GM23248 (cell line): ENCODE measurements around the gene SLC13A2. TPM values are rescaled to one million over a fixed set of nuclear protein-coding genes. Genes with fewer than 3 reads are reported as not detected.
A peak's percentile ranks its signal among the peaks of the same experiment; 100 is the strongest.

ENCODE experiments used
- DNase-seq: peaks from one replicate; pipeline ENCODE4 v3.0.0-alpha.2; 2015
- H2AFZ ChIP-seq: fragments of 200-600 bp; sonication (generic); 2 replicates; pipeline ENCODE4 v1.6.1; 2016; ENCODE audit warnings: antibody characterized with exemption
- H3F3A ChIP-seq: fragments of 200-600 bp; sonication (generic); 2 replicates; pipeline ENCODE4 v1.6.1; 2016; ENCODE audit warnings: mild to moderate bottlenecking, antibody characterized with exemption, mixed run types; ENCODE audit not compliant: insufficient read depth
- H3K27ac ChIP-seq: fragments of 200-600 bp; sonication (generic); 2 replicates; pipeline ENCODE4 v1.5.1; 2016; ENCODE audit warnings: mild to moderate bottlenecking
- H3K27me3 ChIP-seq: fragments of 200-600 bp; sonication (generic); replicated peaks from 2 replicates; pipeline ENCODE4 v1.6.1; 2016; ENCODE audit warnings: mild to moderate bottlenecking; ENCODE audit not compliant: insufficient read depth
- H3K36me3 ChIP-seq: fragments of 200-600 bp; sonication (generic); 2 replicates; pipeline ENCODE4 v1.6.1; 2016; ENCODE audit warnings: low read depth, mild to moderate bottlenecking
- H3K4me1 ChIP-seq: fragments of 200-600 bp; sonication (generic); 2 replicates; pipeline ENCODE4 v1.6.1; 2016; ENCODE audit warnings: mild to moderate bottlenecking; ENCODE audit not compliant: insufficient read depth
- H3K4me2 ChIP-seq: fragments of 200-600 bp; sonication (generic); one replicate; pipeline ENCODE4 v1.6.1; 2016; ENCODE audit warnings: mild to moderate bottlenecking; ENCODE audit not compliant: unreplicated experiment
- H3K4me3 ChIP-seq: fragments of 200-600 bp; sonication (generic); 2 replicates; pipeline ENCODE4 v1.5.1; 2016; ENCODE audit warnings: mild to moderate bottlenecking
- H3K79me2 ChIP-seq: fragments of 200-600 bp; sonication (generic); 2 replicates; pipeline ENCODE4 v1.6.1; 2016; ENCODE audit warnings: mild to moderate bottlenecking; ENCODE audit not compliant: insufficient read depth
- H3K9ac ChIP-seq: fragments of 200-600 bp; sonication (generic); 2 replicates; pipeline ENCODE4 v1.6.1; 2016; ENCODE audit warnings: mild to moderate bottlenecking
- H3K9me2 ChIP-seq: fragments of 200-600 bp; sonication (generic); 2 replicates; pipeline ENCODE4 v1.6.1; 2016; ENCODE audit warnings: mixed run types, mild to moderate bottlenecking, moderate library complexity; ENCODE audit not compliant: insufficient read depth
- H3K9me3 ChIP-seq: fragments of 200-600 bp; sonication (generic); one replicate; pipeline ENCODE4 v1.6.1; 2017; ENCODE audit warnings: low read depth
- H4K20me1 ChIP-seq: fragments of 200-600 bp; sonication (generic); 2 replicates; pipeline ENCODE4 v1.6.0; 2016; ENCODE audit not compliant: insufficient read depth
- EZH2 ChIP-seq: fragments of 200-600 bp; sonication (generic); IDR thresholded peaks from 2 replicates; pipeline ENCODE4 v1.6.1; 2018; ENCODE audit warnings: antibody characterized with exemption, mild to moderate bottlenecking; ENCODE audit not compliant: insufficient read depth, poor library complexity, severe bottlenecking
- EZH2phosphoT487 ChIP-seq: fragments of 200-600 bp; sonication (generic); IDR thresholded peaks from 2 replicates; pipeline ENCODE4 v1.6.1; 2018; ENCODE audit warnings: antibody characterized with exemption, moderate library complexity, mild to moderate bottlenecking, low read depth; ENCODE audit not compliant: insufficient read depth
- WGBS, 2 experiments: methylation state at CpG; one replicate each; pipeline ENCODE4 v1.1.6; 2015 to 2017; ENCODE audit warnings: low lambda C conversion rate in 2 of 2, low coverage in 1 of 2; ENCODE audit errors: missing lambda C conversion rate in 2 of 2; 5-methylcytosine and 5-hydroxymethylcytosine counted together
- in situ Hi-C: fragments of 300-500 bp; cut with MboI; formaldehyde crosslinking; loops from 2 replicates; pipeline ENCODE4 v1.15.0; 2020
- polyA plus RNA-seq: library from polyadenylated mRNA; unstranded; fragments of >200 nt; fragmentation: Nextera tagmentation; extraction: Ambion mirVana; gene quantifications from 2 replicates; pipeline ENCODE4 v1.2.1, GENCODE V29; 2016
- total RNA-seq: library from RNA; depleted of rRNA; stranded (reverse); fragments of >200 nt; shearing (Covaris generic); gene quantifications from 2 replicates; pipeline ENCODE4 v1.2.3, GENCODE V29; 2014

Gene SLC13A2
- total and polyA plus RNA-seq, 2 experiments from 2014 or later: not detected

GRCh38 chr17:28523186-28523585, 49.7 kb downstream of the SLC13A2 start:
- no peak for DNase-seq
- Histone ChIP-seq H3K36me3 (no peaks in the 10 kb centered on the region), H3K27ac (no peak overlapping the region), H3K4me3 (no peak overlapping the region), H3K79me2 (no peaks in the 10 kb centered on the region), H4K20me1 (no peaks in the 10 kb centered on the region), H3K4me2 (no peak overlapping the region), H3K9ac (no peak overlapping the region), H3F3A (no peaks in the 10 kb centered on the region), H2AFZ (no peak overlapping the region), H3K9me3 (no peaks in the 10 kb centered on the region), H3K9me2 (no peaks in the 10 kb centered on the region), H3K27me3 (no peaks in the 10 kb centered on the region), H3K4me1 (peaks cover 13% of the 10 kb centered on the region)
- TF ChIP-seq EZH2phosphoT487 (no peak), EZH2 (no peak)
- WGBS, 2 experiments: 57 to 76% methylated on average over 6 of the region's 6 CpGs
- in situ Hi-C loops: no loop called here

DNA sequence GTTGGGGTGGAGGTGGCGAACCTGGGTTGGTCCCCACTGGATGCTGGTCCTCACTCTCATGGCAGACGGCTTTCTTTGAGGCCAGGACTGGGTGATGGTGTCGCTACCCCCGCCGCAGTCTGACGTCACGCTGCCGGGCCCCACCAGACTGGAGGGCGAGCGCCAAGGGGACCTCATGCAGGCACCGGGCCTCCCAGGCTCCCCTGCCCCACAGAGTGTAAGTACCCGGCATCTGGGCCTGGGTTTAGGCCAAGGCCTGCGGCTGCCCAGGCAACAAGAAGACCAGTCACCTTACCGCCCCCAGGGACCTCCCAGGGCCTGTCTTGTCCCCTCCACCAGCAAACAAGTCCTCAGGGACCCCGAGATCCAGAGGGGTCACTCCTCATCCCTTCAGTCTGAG, 50.4 kb downstream of the SLC13A2 start:
- WGBS, 2 experiments: 70 to 71% methylated on average over 14 to 15 of the region's 15 CpGs

DNA sequence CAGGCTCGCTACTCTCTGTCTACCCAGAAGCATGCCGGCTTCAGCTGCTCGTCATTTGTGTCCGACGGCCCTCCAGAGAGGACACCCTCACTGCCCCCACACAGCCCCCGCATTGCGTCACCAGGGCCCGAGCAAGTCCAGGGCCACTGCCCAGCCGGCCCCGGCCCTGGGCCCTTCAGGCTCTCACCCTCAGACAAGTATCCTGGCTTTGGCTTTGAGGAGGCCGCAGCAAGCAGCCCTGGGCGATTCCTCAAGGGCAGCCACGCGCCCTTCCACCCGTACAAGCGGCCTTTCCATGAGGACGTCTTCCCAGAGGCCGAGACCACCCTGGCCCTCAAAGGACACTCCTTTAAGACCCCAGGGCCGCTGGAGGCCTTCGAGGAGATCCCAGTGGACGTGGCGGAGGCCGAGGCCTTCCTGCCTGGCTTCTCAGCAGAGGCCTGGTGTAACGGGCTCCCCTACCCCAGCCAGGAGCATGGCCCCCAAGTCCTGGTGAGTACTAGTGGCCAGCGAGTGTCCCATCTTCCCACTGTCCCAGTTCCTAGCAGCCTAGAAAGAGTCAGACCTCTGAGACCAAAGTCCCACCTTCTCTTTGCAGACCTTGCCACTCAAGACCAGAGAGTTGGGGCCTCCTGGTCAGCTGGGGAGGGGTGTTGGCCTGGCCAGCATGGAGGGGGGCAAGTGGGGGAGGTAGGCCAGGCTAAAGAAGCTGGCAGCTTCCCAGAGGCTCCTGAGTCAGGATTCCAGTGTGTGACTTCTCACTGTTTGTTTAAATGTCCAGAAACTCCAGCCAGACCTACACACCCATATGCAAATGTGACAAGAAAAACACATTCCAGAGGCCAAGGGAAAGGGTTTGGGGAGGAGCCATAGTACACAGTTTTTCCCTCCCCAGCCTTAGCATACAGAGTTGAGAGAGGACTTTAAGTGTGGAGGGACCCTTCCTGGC, 51.3 kb downstream of the SLC13A2 start:
- DNase-seq: peak; percentile 78
- Histone ChIP-seq H3F3A (no peaks in the 10 kb centered on the region), H3K27ac (no peak overlapping the region), H4K20me1 (no peaks in the 10 kb centered on the region), H2AFZ (no peak overlapping the region), H3K4me2 (no peak overlapping the region), H3K27me3 (no peaks in the 10 kb centered on the region), H3K79me2 (no peaks in the 10 kb centered on the region), H3K9ac (no peak overlapping the region), H3K4me1 (peaks cover 18% of the 10 kb centered on the region), H3K9me3 (no peaks in the 10 kb centered on the region), H3K36me3 (no peaks in the 10 kb centered on the region), H3K4me3 (no peak overlapping the region), H3K9me2 (no peaks in the 10 kb centered on the region)
- in situ Hi-C loops: no loop called here
- 85 to 86% methylated on average over 24 to 25 of the region's 25 CpGs for WGBS, 2 experiments
- TF ChIP-seq EZH2phosphoT487: no peak

More for the DNA sequence above, 50.4 kb downstream of the SLC13A2 start:
- no peaks in the 10 kb centered on the region for H3K27me3 ChIP-seq
- no peak overlapping the region for H3K4me2 ChIP-seq
- H3K27ac ChIP-seq: no peak overlapping the region
- peaks cover 18% of the 10 kb centered on the region for H3K4me1 ChIP-seq
- H3F3A ChIP-seq: no peaks in the 10 kb centered on the region
- no peaks in the 10 kb centered on the region for H3K9me2 ChIP-seq
- in situ Hi-C loops: no loop called here
- no peak for TF ChIP-seq EZH2phosphoT487
- TF ChIP-seq EZH2: no peak
- H3K79me2 ChIP-seq: no peaks in the 10 kb centered on the region
- H3K9ac ChIP-seq: no peak overlapping the region
- H4K20me1 ChIP-seq: no peaks in the 10 kb centered on the region
- DNase-seq: no peak
- H3K4me3 ChIP-seq: no peak overlapping the region
- no peaks in the 10 kb centered on the region for H3K9me3 ChIP-seq
- H3K36me3 ChIP-seq: no peaks in the 10 kb centered on the region
- H2AFZ ChIP-seq: no peak overlapping the region

DNA sequence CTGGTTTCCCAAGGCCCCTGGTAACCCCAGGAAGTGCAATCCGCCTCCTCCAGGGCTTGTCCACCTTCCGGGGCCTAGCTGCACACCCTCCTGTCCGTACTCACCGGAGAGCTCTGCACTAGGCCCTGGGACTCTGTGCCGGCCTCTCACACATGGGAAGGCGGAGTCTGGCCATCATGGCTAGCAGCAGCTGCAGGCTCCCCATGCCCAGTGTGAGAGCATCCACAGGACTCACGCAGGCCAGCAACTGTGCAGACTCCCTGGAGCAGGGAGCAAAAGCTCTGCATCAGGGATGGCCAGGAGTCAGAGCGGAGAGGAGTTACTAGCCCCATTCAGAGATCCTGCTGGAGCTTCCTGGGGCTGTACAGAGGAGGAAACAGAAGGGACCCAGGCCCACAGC, 52.9 kb downstream of the SLC13A2 start:
- Histone ChIP-seq H3K79me2 (no peaks in the 10 kb centered on the region), H3K4me1 (peaks cover 18% of the 10 kb centered on the region), H3K27ac (no peak overlapping the region), H2AFZ (no peak overlapping the region), H3K9me2 (no peaks in the 10 kb centered on the region), H3K4me2 (no peak overlapping the region), H3K27me3 (no peaks in the 10 kb centered on the region), H3K4me3 (no peak overlapping the region), H3K36me3 (no peaks in the 10 kb centered on the region), H4K20me1 (no peaks in the 10 kb centered on the region), H3K9ac (no peak overlapping the region), H3K9me3 (no peaks in the 10 kb centered on the region), H3F3A (no peaks in the 10 kb centered on the region)
- 65 to 73% methylated on average over 8 of the region's 8 CpGs for WGBS, 2 experiments
- DNase-seq: no peak
- TF ChIP-seq EZH2phosphoT487 (no peak), EZH2 (no peak)
- in situ Hi-C loops: no loop called here
